DMS 273 treated with DMSO at 0.1 percent for 48 hours (cell line): ENCODE results near the gene WRNIP1.
A peak's percentile ranks its signal among the peaks of the same experiment; 100 is the strongest.
"Not testable (repeated sequence)": the region's sequence is repeated elsewhere in the genome, so short reads cannot be mapped to it uniquely, and the experiment has no call there.

ENCODE experiments used
- DNase-seq: peaks from one replicate; lab custom pipeline; 2025; lab: John Stamatoyannopoulos, UW

The WRNIP1 gene

GRCh38 chr6:2784930-2785329, 19.7 kb downstream of the WRNIP1 start:
- DNase-seq, result no peak

- no peak for DNase-seq
These were observed 21.1 kb downstream of the WRNIP1 start for GRCh38 chr6:2786269-2786668.

GRCh38 chr6:2790588-2791449, 25.6 kb downstream of the WRNIP1 start:
- DNase-seq, result peak; percentile 37

GRCh38 chr6:2791450-2791974, 26.3 kb downstream of the WRNIP1 start:
- no peak for DNase-seq

- DNase-seq, result no peak
These were observed 27.3 kb downstream of the WRNIP1 start for GRCh38 chr6:2792330-2793110.

GRCh38 chr6:2793534-2794151, 28.4 kb downstream of the WRNIP1 start:
- no peak for DNase-seq

GRCh38 chr6:2794171-2794730, 29.1 kb downstream of the WRNIP1 start:
- DNase-seq, result no peak

- no peak for DNase-seq
These were observed 30.0 kb downstream of the WRNIP1 start for GRCh38 chr6:2795162-2795561.

- no peak for DNase-seq
These were observed 30.8 kb downstream of the WRNIP1 start for GRCh38 chr6:2795956-2796355.

GRCh38 chr6:2796861-2797260, 31.7 kb downstream of the WRNIP1 start:
- DNase-seq, result no peak

- no peak for DNase-seq
These were observed 32.4 kb downstream of the WRNIP1 start for GRCh38 chr6:2797564-2798031.

GRCh38 chr6:2798586-2799134, 33.5 kb downstream of the WRNIP1 start:
- DNase-seq, result no peak

- DNase-seq, result no peak
These were observed 34.8 kb downstream of the WRNIP1 start for GRCh38 chr6:2799936-2800527.

GRCh38 chr6:2800552-2801316, 35.5 kb downstream of the WRNIP1 start:
- DNase-seq, result no peak

GRCh38 chr6:2801687-2802086, 36.5 kb downstream of the WRNIP1 start:
- not testable (repeated sequence) for DNase-seq

GRCh38 chr6:2802521-2803060, 37.4 kb downstream of the WRNIP1 start:
- no peak for DNase-seq

GRCh38 chr6:2803731-2804429, 38.7 kb downstream of the WRNIP1 start:
- no peak for DNase-seq

- no peak for DNase-seq
These were observed 39.3 kb downstream of the WRNIP1 start for GRCh38 chr6:2804516-2804915.

GRCh38 chr6:2805031-2805430, 39.8 kb downstream of the WRNIP1 start:
- no peak for DNase-seq

GRCh38 chr6:2806644-2807043, 41.5 kb downstream of the WRNIP1 start:
- DNase-seq, result no peak
